ENCODE data around the gene COTL1. TPM values are rescaled to one million over a fixed set of nuclear protein-coding genes. Genes with fewer than 3 reads are reported as not detected.
A peak's percentile ranks its signal among the peaks of the same experiment; 100 is the strongest.

Gene COTL1
- total and polyA plus RNA-seq, 4 donors: 62.4 to 223 (median 142) TPM

- H3K4me3 ChIP-seq: no peak overlapping the region
- H3K36me3 ChIP-seq (ENCODE audit: control insufficient read depth in 4 of 4, insufficient read depth in 4 of 4, low read length in 4 of 4): peaks cover 0 to 5% (median 2%) of the 10 kb centered on the region in 4 donors
- H3K27ac ChIP-seq (ENCODE audit: low read depth in 1 of 2, low read length in 1 of 2): no peak overlapping the region
- no peak for ATAC-seq (ENCODE audit: insufficient read depth, low FRiP score)
- no peaks in the 10 kb centered on the region for H3K27me3 ChIP-seq (ENCODE audit: control insufficient read depth in 3 of 3, insufficient read depth in 3 of 3, low read length in 2 of 3)
- H3K9me3 ChIP-seq (ENCODE audit: control insufficient read depth in 4 of 4, insufficient read depth in 3 of 4, low read length in 3 of 4): peaks cover 0 to 4% (median under 1%) of the 10 kb centered on the region in 4 donors
- 86 to 87% methylated on average over 1 of the region's 1 CpG for WGBS, 2 donors
- no peak for DNase-seq
- peaks cover 0 to 25% (median 15%) of the 10 kb centered on the region in 5 donors for H3K4me1 ChIP-seq (ENCODE audit: control insufficient read depth in 5 of 5, insufficient read depth in 5 of 5, low read length in 5 of 5)
- no peak for TF ChIP-seq CTCF (IDR thresholded peaks at IDR 0.05; ENCODE audit: control extremely low read depth, extremely low read depth)
- H3K9ac ChIP-seq (ENCODE audit: insufficient read depth in 1 of 2, low read length in 2 of 2): no peak overlapping the region
Measured at GRCh38 chr16:84610376-84610775, 7.5 kb downstream of the COTL1 start.

- Histone ChIP-seq H3K27me3 (ENCODE audit: control insufficient read depth in 3 of 3, insufficient read depth in 3 of 3, low read length in 2 of 3) (no peaks in the 10 kb centered on the region), H3K27ac (ENCODE audit: low read depth in 1 of 2, low read length in 1 of 2) (peak overlapping the region in 1 of 2 donors; percentile 17), H3K36me3 (ENCODE audit: control insufficient read depth in 4 of 4, insufficient read depth in 4 of 4, low read length in 4 of 4) (peaks cover 0 to 5% (median 2%) of the 10 kb centered on the region in 4 donors), H3K4me3 (no peak overlapping the region), H3K9me3 (ENCODE audit: control insufficient read depth in 4 of 4, insufficient read depth in 3 of 4, low read length in 3 of 4) (peaks cover 0 to 5% (median under 1%) of the 10 kb centered on the region in 4 donors), H3K9ac (ENCODE audit: insufficient read depth in 1 of 2, low read length in 2 of 2) (no peak overlapping the region), H3K4me1 (ENCODE audit: control insufficient read depth in 5 of 5, insufficient read depth in 5 of 5, low read length in 5 of 5) (peaks cover 0 to 29% (median 14%) of the 10 kb centered on the region in 5 donors)
- TF ChIP-seq CTCF (IDR thresholded peaks at IDR 0.05; ENCODE audit: control extremely low read depth, extremely low read depth): no peak
- 58 to 68% methylated on average over 6 of the region's 6 CpGs for WGBS, 2 donors
- no peak for DNase-seq
- ATAC-seq (ENCODE audit: insufficient read depth, low FRiP score): no peak
Measured at GRCh38 chr16:84609563-84610177, 8.2 kb downstream of the COTL1 start.

DNA sequence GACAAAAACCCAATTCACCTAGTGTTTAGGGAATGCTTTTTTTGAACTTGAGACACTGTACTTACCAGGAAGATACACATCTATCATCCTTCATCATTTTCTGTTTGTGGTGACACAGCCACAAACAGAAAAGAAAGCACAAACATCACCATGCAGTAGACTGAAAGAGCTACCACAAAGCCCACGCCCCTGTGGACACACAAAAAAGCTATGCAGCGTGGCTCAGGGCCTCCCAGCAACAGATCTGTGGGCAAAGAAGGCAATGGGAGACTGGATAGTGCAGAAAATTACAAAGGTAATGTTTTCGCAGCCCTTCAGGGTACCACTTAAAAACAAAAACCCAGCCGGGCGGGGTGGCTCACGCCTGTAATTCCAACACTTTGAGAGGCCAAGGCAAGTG, 9.6 kb downstream of the COTL1 start:
- ATAC-seq (ENCODE audit: insufficient read depth, low FRiP score): no peak
- no peak for TF ChIP-seq CTCF (IDR thresholded peaks at IDR 0.05; ENCODE audit: control extremely low read depth, extremely low read depth)
- Histone ChIP-seq H3K36me3 (ENCODE audit: control insufficient read depth in 4 of 4, insufficient read depth in 4 of 4, low read length in 4 of 4) (peaks cover 0 to 5% (median 1%) of the 10 kb centered on the region in 4 donors), H3K27me3 (ENCODE audit: control insufficient read depth in 3 of 3, insufficient read depth in 3 of 3, low read length in 2 of 3) (no peaks in the 10 kb centered on the region), H3K9me3 (ENCODE audit: control insufficient read depth in 4 of 4, insufficient read depth in 3 of 4, low read length in 3 of 4) (peaks cover 0 to 5% (median under 1%) of the 10 kb centered on the region in 4 donors), H3K9ac (ENCODE audit: insufficient read depth in 1 of 2, low read length in 2 of 2) (no peak overlapping the region), H3K4me3 (no peak overlapping the region), H3K27ac (ENCODE audit: low read depth in 1 of 2, low read length in 1 of 2) (no peak overlapping the region), H3K4me1 (ENCODE audit: control insufficient read depth in 5 of 5, insufficient read depth in 5 of 5, low read length in 5 of 5) (peaks cover 0 to 31% (median 14%) of the 10 kb centered on the region in 5 donors)
- DNase-seq: no peak
- 68 to 73% methylated on average over 6 of the region's 6 CpGs for WGBS, 2 donors
